ENCODE data around the gene ANO2.

Gene ANO2

DNA sequence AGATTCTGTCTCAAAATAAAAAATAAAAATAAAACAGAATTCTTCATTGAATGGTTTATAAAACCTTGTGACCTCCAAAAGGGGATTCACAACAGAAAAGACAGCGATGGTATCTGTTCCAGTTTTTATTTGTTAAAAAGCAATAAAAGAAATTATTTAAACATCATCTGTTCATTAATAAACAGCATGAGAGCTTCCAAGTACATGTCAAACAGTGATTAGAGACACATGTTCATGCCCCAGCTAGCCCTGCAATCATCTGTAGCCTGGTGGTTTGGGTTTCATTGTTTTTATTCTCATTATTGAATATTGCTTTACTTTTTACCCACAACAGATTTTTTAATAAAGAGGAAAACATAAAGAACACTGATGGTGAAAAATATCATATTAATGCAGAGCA is 173.3 kb downstream of the ANO2 start:
- Histone ChIP-seq H3K27me3 (ENCODE audit: insufficient read depth, low read depth) (no peaks in the 10 kb centered on the region), H3K4me3 (IDR thresholded peaks at IDR 0.05; ENCODE audit: insufficient read depth, low read depth, low read length) (no peak overlapping the region), H3K36me3 (ENCODE audit: insufficient read depth) (no peaks in the 10 kb centered on the region), H3K9ac (no peak overlapping the region), H2AFZ (ENCODE audit: low read depth) (no peak overlapping the region), H3K4me1 (ENCODE audit: low read depth, poor library complexity, severe bottlenecking) (no peaks in the 10 kb centered on the region), H3K4me2 (no peak overlapping the region), H3K27ac (no peak overlapping the region), H4K20me1 (ENCODE audit: insufficient read depth) (no peaks in the 10 kb centered on the region), H3K79me2 (ENCODE audit: insufficient read depth, low read depth) (no peaks in the 10 kb centered on the region)
- TF ChIP-seq, protein P1, sequence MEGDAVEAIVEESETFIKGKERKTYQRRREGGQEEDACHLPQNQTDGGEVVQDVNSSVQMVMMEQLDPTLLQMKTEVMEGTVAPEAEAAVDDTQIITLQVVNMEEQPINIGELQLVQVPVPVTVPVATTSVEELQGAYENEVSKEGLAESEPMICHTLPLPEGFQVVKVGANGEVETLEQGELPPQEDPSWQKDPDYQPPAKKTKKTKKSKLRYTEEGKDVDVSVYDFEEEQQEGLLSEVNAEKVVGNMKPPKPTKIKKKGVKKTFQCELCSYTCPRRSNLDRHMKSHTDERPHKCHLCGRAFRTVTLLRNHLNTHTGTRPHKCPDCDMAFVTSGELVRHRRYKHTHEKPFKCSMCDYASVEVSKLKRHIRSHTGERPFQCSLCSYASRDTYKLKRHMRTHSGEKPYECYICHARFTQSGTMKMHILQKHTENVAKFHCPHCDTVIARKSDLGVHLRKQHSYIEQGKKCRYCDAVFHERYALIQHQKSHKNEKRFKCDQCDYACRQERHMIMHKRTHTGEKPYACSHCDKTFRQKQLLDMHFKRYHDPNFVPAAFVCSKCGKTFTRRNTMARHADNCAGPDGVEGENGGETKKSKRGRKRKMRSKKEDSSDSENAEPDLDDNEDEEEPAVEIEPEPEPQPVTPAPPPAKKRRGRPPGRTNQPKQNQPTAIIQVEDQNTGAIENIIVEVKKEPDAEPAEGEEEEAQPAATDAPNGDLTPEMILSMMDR (conservative IDR thresholded peaks at IDR 0.05; ENCODE audit: low read depth, low read length), result no peak

DNA sequence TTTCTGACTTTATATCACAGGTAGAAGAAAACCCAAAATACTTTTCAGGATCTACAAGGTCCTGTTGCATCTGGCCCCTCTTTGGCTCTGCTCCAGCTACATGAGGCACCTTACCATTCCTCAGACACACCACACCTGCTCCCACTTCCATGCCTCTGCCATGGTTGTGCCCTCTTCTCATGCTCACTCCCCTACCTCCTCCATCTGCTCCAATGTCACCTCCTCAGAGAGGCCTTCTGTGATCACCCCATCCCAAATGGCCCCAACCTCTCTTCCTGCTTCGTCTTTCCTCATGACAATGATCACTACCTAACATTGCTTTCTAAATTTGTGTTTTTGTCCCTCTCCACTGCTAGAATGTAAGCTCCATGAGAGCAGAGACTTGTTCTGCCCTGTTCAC is 174.3 kb downstream of the ANO2 start:
- H3K36me3 ChIP-seq (ENCODE audit: insufficient read depth), result no peaks in the 10 kb centered on the region
- no peak overlapping the region for H3K9ac ChIP-seq
- no peaks in the 10 kb centered on the region for H4K20me1 ChIP-seq (ENCODE audit: insufficient read depth)
- H2AFZ ChIP-seq (ENCODE audit: low read depth), result no peak overlapping the region
- H3K4me2 ChIP-seq, result no peak overlapping the region
- H3K79me2 ChIP-seq (ENCODE audit: insufficient read depth, low read depth), result no peaks in the 10 kb centered on the region
- TF ChIP-seq, protein P1 (conservative IDR thresholded peaks at IDR 0.05; ENCODE audit: low read depth, low read length), result no peak
- H3K4me1 ChIP-seq (ENCODE audit: low read depth, poor library complexity, severe bottlenecking), result no peaks in the 10 kb centered on the region
- H3K27me3 ChIP-seq (ENCODE audit: insufficient read depth, low read depth), result no peaks in the 10 kb centered on the region
- H3K27ac ChIP-seq, result no peak overlapping the region
- no peak overlapping the region for H3K4me3 ChIP-seq (IDR thresholded peaks at IDR 0.05; ENCODE audit: insufficient read depth, low read depth, low read length)

DNA sequence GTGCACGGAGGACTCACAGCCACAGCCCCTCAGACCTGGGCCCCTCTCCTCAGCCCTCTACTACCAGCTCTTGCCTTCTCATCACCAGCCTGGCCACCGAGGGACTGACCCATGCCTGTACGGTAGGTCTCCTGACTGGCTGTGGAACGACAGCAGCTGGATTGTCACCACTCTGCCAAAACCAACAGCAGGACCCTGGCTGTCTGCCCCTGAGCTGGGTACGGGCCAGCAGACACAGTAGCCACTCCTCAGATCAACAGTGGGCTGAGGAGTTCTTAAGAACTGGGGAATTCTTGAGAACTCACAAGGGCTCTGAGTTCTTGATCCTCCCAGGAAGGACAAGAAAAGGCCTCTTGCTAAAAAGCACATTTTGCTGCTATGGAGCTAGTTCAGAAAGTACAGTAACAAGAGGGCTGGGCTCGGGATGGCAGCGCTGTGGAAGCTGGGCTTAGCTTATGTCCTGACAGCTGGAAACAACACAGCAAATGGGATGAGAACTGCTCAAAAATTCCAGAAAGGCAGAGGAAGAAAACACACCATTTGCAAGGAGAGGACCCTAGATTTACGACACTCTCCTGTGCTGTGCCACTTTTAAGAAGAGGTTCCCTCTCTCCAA is 176.4 kb downstream of the ANO2 start:
- no peak overlapping the region for H3K27ac ChIP-seq
- no peak overlapping the region for H3K4me3 ChIP-seq (IDR thresholded peaks at IDR 0.05; ENCODE audit: insufficient read depth, low read depth, low read length)
- no peak overlapping the region for H3K9ac ChIP-seq
- H3K4me2 ChIP-seq, result no peak overlapping the region
- no peaks in the 10 kb centered on the region for H3K27me3 ChIP-seq (ENCODE audit: insufficient read depth, low read depth)
- H4K20me1 ChIP-seq (ENCODE audit: insufficient read depth), result no peaks in the 10 kb centered on the region
- no peaks in the 10 kb centered on the region for H3K36me3 ChIP-seq (ENCODE audit: insufficient read depth)
- TF ChIP-seq, protein P1 (conservative IDR thresholded peaks at IDR 0.05; ENCODE audit: low read depth, low read length), result no peak
- H3K79me2 ChIP-seq (ENCODE audit: insufficient read depth, low read depth), result no peaks in the 10 kb centered on the region
- H3K4me1 ChIP-seq (ENCODE audit: low read depth, poor library complexity, severe bottlenecking), result no peaks in the 10 kb centered on the region
- H2AFZ ChIP-seq (ENCODE audit: low read depth), result no peak overlapping the region

DNA sequence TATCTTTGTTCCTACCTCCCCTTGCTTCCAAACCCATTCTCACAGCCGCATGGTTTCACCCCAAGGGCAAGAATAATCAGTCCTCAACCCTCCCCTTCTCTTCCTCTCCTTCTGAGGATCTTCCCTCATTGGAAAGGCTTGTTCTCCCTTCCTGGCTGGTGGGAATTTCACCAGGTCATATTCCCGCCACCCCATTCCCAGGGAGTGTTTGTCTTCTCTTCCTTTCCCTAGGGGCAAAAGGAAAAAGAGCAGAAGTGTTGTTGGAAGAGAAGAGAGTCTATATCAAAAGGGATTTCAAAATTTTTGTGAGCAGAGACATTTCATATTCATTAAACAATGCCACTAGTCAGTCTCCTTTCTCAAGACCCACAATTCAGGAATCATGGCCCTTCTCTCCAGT is 176.9 kb downstream of the ANO2 start:
- H3K4me3 ChIP-seq (IDR thresholded peaks at IDR 0.05; ENCODE audit: insufficient read depth, low read depth, low read length), result no peak overlapping the region
- no peaks in the 10 kb centered on the region for H3K4me1 ChIP-seq (ENCODE audit: low read depth, poor library complexity, severe bottlenecking)
- TF ChIP-seq, protein P1 (conservative IDR thresholded peaks at IDR 0.05; ENCODE audit: low read depth, low read length), result no peak
- no peak overlapping the region for H3K9ac ChIP-seq
- no peaks in the 10 kb centered on the region for H3K79me2 ChIP-seq (ENCODE audit: insufficient read depth, low read depth)
- no peaks in the 10 kb centered on the region for H3K36me3 ChIP-seq (ENCODE audit: insufficient read depth)
- H3K4me2 ChIP-seq, result no peak overlapping the region
- no peaks in the 10 kb centered on the region for H3K27me3 ChIP-seq (ENCODE audit: insufficient read depth, low read depth)
- H4K20me1 ChIP-seq (ENCODE audit: insufficient read depth), result no peaks in the 10 kb centered on the region
- H3K27ac ChIP-seq, result no peak overlapping the region
- H2AFZ ChIP-seq (ENCODE audit: low read depth), result no peak overlapping the region
